ENCODE measurements around the gene MIS18A. TPM values are rescaled to one million over a fixed set of nuclear protein-coding genes. Genes with fewer than 3 reads are reported as not detected.

MIS18A gene
- total RNA-seq, 1 donor, result 13.0 TPM

- DNase-seq (ENCODE audit: low read depth), result no peak
- TF ChIP-seq, protein P1, sequence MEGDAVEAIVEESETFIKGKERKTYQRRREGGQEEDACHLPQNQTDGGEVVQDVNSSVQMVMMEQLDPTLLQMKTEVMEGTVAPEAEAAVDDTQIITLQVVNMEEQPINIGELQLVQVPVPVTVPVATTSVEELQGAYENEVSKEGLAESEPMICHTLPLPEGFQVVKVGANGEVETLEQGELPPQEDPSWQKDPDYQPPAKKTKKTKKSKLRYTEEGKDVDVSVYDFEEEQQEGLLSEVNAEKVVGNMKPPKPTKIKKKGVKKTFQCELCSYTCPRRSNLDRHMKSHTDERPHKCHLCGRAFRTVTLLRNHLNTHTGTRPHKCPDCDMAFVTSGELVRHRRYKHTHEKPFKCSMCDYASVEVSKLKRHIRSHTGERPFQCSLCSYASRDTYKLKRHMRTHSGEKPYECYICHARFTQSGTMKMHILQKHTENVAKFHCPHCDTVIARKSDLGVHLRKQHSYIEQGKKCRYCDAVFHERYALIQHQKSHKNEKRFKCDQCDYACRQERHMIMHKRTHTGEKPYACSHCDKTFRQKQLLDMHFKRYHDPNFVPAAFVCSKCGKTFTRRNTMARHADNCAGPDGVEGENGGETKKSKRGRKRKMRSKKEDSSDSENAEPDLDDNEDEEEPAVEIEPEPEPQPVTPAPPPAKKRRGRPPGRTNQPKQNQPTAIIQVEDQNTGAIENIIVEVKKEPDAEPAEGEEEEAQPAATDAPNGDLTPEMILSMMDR (IDR thresholded peaks at IDR 0.05; ENCODE audit: insufficient read depth, low read depth, low read length), result no peak
- H3K4me3 ChIP-seq (ENCODE audit: low read depth, low read length), result no peak overlapping the region
These were observed 40.8 kb downstream of the MIS18A start for GRCh38 chr21:32238063-32238462.

- TF ChIP-seq, protein P1 (IDR thresholded peaks at IDR 0.05; ENCODE audit: insufficient read depth, low read depth, low read length), result no peak
- DNase-seq (ENCODE audit: low read depth), result no peak
- H3K4me3 ChIP-seq (ENCODE audit: low read depth, low read length), result no peak overlapping the region
These were observed 41.8 kb downstream of the MIS18A start for GRCh38 chr21:32237021-32237420.

DNA sequence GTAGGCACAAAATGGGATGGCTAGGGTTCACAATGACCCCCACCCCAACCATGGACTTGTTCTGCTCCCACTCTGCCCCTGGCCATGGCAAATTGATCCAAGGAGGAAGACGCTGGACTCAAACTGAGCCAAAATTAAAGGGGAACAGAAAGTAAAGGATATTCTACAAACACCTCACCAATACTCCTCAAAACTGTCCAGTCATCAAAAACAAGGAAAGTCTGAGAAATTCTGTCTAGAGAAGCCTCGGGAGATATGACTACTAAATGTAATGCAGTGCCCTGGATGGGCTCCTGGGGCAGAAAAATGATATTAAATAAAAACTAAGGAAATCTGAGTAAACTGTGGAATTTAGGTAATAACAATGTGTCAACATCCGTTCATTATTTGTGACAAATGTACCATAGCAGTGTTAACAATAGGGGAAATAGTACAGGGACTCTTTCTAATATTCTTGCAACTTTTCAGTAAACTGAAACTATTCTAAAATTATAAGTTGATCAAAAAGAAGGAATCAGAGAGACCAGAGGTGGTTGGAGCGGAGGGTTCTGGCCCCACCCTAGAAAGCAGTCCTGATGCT, 45.0 kb downstream of the MIS18A start:
- DNase-seq (ENCODE audit: low read depth), result no peak
- TF ChIP-seq, protein P1 (IDR thresholded peaks at IDR 0.05; ENCODE audit: insufficient read depth, low read depth, low read length), result no peak
- no peak overlapping the region for H3K4me3 ChIP-seq (ENCODE audit: low read depth, low read length)

DNA sequence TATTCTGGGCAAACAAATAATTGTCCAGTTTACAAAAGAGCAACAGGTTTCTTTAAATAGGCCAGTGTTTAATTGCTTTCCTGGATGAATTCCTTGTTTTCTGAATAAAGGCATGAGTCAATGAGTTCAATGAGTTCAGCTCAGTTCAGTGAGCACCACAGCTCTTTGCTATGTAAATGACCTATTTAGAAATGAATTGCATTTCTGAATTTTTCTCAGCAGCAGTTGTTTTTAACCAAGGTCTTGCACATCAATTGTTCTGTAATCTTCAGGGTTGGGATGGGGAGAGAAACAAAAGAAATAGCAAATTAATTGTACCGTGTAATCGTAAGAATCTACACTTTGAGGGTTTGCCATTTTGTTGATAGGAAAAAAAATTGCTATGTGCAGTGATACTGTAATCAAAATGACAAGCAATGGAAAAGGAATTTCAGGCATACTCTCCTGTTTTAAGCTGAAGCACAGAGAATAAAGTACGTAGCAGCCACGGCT, 45.7 kb downstream of the MIS18A start:
- DNase-seq (ENCODE audit: low read depth), result peak; percentile 16
- TF ChIP-seq, protein P1 (IDR thresholded peaks at IDR 0.05; ENCODE audit: insufficient read depth, low read depth, low read length), result no peak
- no peak overlapping the region for H3K4me3 ChIP-seq (ENCODE audit: low read depth, low read length)

DNA sequence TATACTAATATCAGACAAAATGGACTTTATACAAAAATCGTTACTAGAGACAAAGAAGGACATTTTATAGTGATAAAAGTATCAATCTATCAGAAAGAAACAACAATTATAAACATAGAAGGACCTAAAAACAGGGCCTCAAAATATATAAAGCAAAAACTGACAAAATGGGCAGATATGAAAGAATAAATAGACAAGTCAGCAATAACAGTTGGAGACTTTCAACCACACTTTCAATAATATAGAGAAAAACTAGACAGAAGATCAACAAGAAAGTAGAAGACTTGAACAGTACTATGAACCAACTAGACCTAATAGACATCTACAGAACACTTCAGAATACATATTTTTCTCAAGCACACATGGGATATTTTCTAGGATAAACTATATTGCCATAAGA, 52.4 kb downstream of the MIS18A start:
- DNase-seq (ENCODE audit: low read depth), result no peak
- no peak overlapping the region for H3K4me3 ChIP-seq (ENCODE audit: low read depth, low read length)
- TF ChIP-seq, protein P1 (IDR thresholded peaks at IDR 0.05; ENCODE audit: insufficient read depth, low read depth, low read length), result no peak

Other genes starting within 250 kb of the MIS18A start
- not detected in 2 replicates for gene MRAP, start 19.8 kb upstream of the MIS18A start, total RNA-seq
- gene URB1, start 114.0 kb upstream of the MIS18A start, total RNA-seq, result 17.4 and 37.1 TPM in 2 replicates
- gene EVA1C, start 133.7 kb upstream of the MIS18A start, total RNA-seq, result 8.4 and 10.8 TPM in 2 replicates

Measured in fibroblast of villous mesenchyme (primary cell).